Activated CD8-positive, alpha-beta T cell treated with anti-CD3 and anti-CD28 coated beads for 36 hours (primary cell): ENCODE data around the gene SYNJ2BP. TPM values are rescaled to one million over a fixed set of nuclear protein-coding genes. Genes with fewer than 3 reads are reported as not detected.

Source experiments
- ATAC-seq: fragments of 200-7000 bp; cut with Tn5 transposase; one replicate; pipeline ENCODE4 v1.10.0; 2021; ENCODE audit warnings: mild to moderate bottlenecking, moderate library complexity
- CTCF ChIA-PET: fragments of 350-600 bp; sonication (Branson Sonifier 250); formaldehyde crosslinking; loops from one replicate; lab custom pipeline; 2021; ENCODE audit warnings: antibody characterized with exemption; lab: Charles Lee
- POLR2A ChIA-PET: fragments of 350-600 bp; sonication (Branson Sonifier 250); formaldehyde crosslinking; loops from one replicate; lab custom pipeline; 2021; ENCODE audit warnings: antibody characterized with exemption; lab: Charles Lee
- DNase-seq: peaks from one replicate; pipeline ENCODE4 v3.0.0-alpha.2; 2020
- H3K27ac Mint-ChIP-seq: one replicate; pipeline ENCODE4 v1.8.0; 2021; ENCODE audit warnings: mild to moderate bottlenecking, mixed read lengths
- H3K27me3 Mint-ChIP-seq: one replicate; pipeline ENCODE4 v1.8.0; 2021; ENCODE audit warnings: mixed read lengths
- H3K36me3 Mint-ChIP-seq: one replicate; pipeline ENCODE4 v1.8.0; 2021; ENCODE audit warnings: low read depth, mixed read lengths
- H3K4me1 Mint-ChIP-seq: one replicate; pipeline ENCODE4 v1.8.0; 2021; ENCODE audit warnings: low read depth, mixed read lengths
- H3K4me3 Mint-ChIP-seq: one replicate; pipeline ENCODE4 v1.8.0; 2021; ENCODE audit warnings: mild to moderate bottlenecking, moderate library complexity, mixed read lengths
- H3K9me3 Mint-ChIP-seq: one replicate; pipeline ENCODE4 v1.8.0; 2021; ENCODE audit warnings: mixed read lengths
- intact Hi-C: fragments of 100-400 bp; cut with micrococcal nuclease; formaldehyde crosslinking; loops from one replicate; pipeline ENCODE4 v1.10.0; 2022
- total RNA-seq, 2 experiments: library from RNA; stranded (reverse); gene quantifications; one replicate each; pipeline ENCODE4 v1.2.3, GENCODE V29; 2021
- TF ChIP-seq, protein P1 (sequence below): fragments of 200-600 bp; IDR thresholded peaks from one replicate; pipeline ENCODE4 v1.8.0; 2022; ENCODE audit warnings: antibody characterized with exemption, mild to moderate bottlenecking

The SYNJ2BP gene
- total RNA-seq, 2 experiments from 2014 or later = 8.0 TPM

DNA sequence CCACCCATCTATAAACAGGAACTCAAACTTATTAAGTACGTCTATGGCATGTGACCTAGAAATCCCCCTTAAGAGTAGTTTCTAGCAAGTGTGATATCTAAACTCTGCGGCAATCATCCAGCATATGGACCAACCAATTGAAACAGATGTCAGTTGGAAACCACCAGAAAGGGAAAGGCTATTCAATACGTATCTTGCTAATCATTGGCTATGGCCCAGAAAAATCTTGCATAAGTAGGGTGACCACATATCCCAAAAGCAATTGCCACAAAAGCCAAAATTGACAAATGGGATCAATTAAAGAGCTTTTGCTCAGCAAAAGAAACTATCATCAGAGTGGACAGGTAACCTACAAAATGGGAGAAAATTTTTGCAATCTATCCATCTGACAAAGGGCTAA lies 24.2 kb downstream of the SYNJ2BP start:
- DNase-seq = no peak
- CTCF ChIA-PET = interaction anchor here (1.6 kb wide), 1 partner anchor 425 kb away, joined by 3 read pairs; no protein-coding TSS in a partner anchor
- POLR2A ChIA-PET = interaction anchor here (1.0 kb wide), 1 partner anchor 34 kb away, joined by 3 read pairs; the partner anchor contains the start of gene COX16
- no peaks in the 10 kb centered on the region for H3K27me3 Mint-ChIP-seq
- no peaks in the 10 kb centered on the region for H3K4me1 Mint-ChIP-seq
- H3K4me3 Mint-ChIP-seq = no peak overlapping the region
- H3K27ac Mint-ChIP-seq = no peak overlapping the region
- H3K9me3 Mint-ChIP-seq = peaks cover 3% of the 10 kb centered on the region
- intact Hi-C loops = no loop called here
- ATAC-seq = no peak
- TF ChIP-seq, protein P1, sequence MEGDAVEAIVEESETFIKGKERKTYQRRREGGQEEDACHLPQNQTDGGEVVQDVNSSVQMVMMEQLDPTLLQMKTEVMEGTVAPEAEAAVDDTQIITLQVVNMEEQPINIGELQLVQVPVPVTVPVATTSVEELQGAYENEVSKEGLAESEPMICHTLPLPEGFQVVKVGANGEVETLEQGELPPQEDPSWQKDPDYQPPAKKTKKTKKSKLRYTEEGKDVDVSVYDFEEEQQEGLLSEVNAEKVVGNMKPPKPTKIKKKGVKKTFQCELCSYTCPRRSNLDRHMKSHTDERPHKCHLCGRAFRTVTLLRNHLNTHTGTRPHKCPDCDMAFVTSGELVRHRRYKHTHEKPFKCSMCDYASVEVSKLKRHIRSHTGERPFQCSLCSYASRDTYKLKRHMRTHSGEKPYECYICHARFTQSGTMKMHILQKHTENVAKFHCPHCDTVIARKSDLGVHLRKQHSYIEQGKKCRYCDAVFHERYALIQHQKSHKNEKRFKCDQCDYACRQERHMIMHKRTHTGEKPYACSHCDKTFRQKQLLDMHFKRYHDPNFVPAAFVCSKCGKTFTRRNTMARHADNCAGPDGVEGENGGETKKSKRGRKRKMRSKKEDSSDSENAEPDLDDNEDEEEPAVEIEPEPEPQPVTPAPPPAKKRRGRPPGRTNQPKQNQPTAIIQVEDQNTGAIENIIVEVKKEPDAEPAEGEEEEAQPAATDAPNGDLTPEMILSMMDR = no peak
- peaks cover 18% of the 10 kb centered on the region for H3K36me3 Mint-ChIP-seq

DNA sequence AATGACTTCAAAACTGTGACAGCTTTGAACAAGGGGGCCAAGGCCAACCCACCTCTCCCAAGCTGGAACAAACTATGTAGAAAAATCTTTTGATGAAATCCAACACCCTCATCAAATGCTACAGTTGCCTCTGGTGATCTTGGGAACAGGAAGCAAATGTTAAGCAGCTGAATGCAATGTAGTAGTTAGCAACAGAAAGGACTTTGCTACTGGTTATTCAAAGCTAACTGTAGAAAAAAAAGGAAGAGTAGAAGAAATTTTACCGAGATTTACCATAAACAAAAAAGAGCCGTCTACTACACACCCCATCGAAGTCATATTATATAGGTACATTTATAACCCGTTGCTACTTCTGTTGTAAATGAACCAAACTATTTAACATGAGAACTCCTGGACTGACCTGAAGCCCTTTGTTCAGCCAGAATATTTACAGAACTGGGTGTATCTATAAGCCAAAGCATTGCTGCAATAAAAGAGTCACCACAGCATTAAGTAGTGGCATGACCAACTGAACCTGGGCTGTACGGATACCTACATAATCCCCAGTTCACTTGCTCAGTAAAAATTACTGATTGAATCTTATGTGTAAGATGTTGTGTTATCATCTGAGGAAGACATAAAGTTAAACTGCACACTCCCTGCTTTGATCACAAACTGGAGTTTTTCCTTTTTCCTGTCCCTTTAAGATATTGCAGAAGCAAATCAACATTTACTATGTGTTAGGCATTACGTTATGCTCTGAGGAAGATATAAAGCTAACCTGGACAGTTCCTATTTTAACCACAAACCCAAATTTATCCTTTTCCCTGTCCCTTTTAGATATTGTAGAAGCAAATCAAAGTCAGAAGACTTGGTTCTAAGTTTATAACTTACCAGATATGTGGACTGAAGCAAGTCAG lies 25.1 kb downstream of the SYNJ2BP start:
- DNase-seq (no peak), ATAC-seq (no peak)
- Mint-ChIP-seq H3K27me3 (no peaks in the 10 kb centered on the region), H3K36me3 (peaks cover 12% of the 10 kb centered on the region), H3K4me1 (no peaks in the 10 kb centered on the region), H3K9me3 (peaks cover 3% of the 10 kb centered on the region), H3K4me3 (no peak overlapping the region), H3K27ac (no peak overlapping the region)
- intact Hi-C loops = no loop called here
- TF ChIP-seq, protein P1 = no peak
- ChIA-PET POLR2A (no interaction called here), CTCF (interaction anchor here (1.0 to 1.6 kb wide), 2 partner anchors 10 to 426 kb away, joined by 3 read pairs; no protein-coding TSS in a partner anchor)

DNA sequence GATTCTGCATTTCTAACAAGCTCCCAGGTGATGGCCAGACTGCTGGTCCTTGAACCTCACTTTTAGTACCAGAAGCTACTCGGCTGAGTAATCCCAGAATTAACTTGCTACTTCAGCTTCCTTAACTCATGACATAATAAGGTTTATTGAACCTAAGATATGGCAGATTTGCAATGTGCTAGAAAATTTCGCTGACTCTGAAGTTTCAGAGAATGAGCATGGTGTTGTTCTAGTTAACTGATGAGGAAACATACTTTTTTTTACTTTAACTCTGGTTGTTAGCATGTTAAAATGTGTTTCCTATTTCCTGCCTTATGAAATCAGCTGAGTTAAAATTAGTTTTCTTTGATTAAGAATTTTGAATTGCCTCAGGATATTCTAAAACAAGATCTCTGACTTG lies 34.4 kb downstream of the SYNJ2BP start:
- intact Hi-C loops = no loop called here
- TF ChIP-seq, protein P1 = no peak
- DNase-seq = no peak
- no peaks in the 10 kb centered on the region for H3K27me3 Mint-ChIP-seq
- CTCF ChIA-PET = interaction anchor here (1.0 kb wide), 1 partner anchor 20 kb away, joined by 3 read pairs; no protein-coding TSS in a partner anchor
- no peak overlapping the region for H3K4me3 Mint-ChIP-seq
- no peaks in the 10 kb centered on the region for H3K9me3 Mint-ChIP-seq
- H3K4me1 Mint-ChIP-seq = no peaks in the 10 kb centered on the region
- POLR2A ChIA-PET = no interaction called here
- H3K27ac Mint-ChIP-seq = no peak overlapping the region
- peaks cover 2% of the 10 kb centered on the region for H3K36me3 Mint-ChIP-seq
- no peak for ATAC-seq

DNA sequence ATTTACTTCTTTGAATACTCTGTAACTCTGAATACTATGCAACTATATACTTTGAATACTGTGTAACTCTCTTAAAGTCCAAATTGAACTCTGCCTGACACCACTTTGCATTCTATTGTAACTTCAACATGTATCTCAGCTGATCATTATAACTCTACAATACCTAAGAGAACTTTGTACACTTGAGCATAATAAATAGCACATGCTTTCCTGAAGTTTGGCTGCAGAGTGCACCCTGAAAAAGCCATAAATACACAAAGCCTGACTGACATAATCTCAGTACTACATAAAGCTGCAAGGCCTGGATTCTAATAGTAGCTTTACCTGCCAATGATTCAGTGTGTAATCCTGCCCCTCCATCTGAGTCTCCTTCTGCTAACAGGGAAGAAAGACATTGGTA lies 36.1 kb downstream of the SYNJ2BP start:
- Mint-ChIP-seq H3K27ac (no peak overlapping the region), H3K36me3 (peaks cover 2% of the 10 kb centered on the region), H3K27me3 (no peaks in the 10 kb centered on the region), H3K4me3 (no peak overlapping the region), H3K4me1 (no peaks in the 10 kb centered on the region), H3K9me3 (no peaks in the 10 kb centered on the region)
- intact Hi-C loops = no loop called here
- ChIA-PET CTCF (no interaction called here), POLR2A (no interaction called here)
- TF ChIP-seq, protein P1 = no peak
- DNase-seq = no peak
- ATAC-seq = no peak

DNA sequence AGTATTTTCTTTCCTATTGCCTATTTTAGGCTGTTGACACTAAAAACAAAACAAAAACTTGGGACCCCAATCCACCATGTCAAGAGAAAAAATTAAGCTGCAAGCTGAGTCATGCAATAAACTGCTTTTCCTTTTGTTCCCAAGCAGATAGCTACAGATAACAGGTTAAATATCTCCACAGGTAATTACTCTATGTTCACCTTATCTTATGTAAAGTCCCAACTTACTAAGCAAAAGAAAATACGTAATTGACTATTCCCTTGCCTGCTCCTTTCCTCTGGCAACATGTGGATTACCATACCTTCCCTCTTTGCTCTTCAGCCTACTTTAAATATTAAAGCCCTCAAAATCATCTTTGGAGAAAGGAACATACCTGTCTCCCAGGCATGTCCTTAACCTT lies 38.2 kb downstream of the SYNJ2BP start:
- no peak overlapping the region for H3K4me3 Mint-ChIP-seq
- POLR2A ChIA-PET = no interaction called here
- no peaks in the 10 kb centered on the region for H3K9me3 Mint-ChIP-seq
- TF ChIP-seq, protein P1 = no peak
- no peaks in the 10 kb centered on the region for H3K27me3 Mint-ChIP-seq
- no peak for DNase-seq
- CTCF ChIA-PET = interaction anchor here (0.6 kb wide), 1 partner anchor 782 kb away, joined by 3 read pairs; no protein-coding TSS in a partner anchor
- no peak for ATAC-seq
- H3K4me1 Mint-ChIP-seq = no peaks in the 10 kb centered on the region
- intact Hi-C loops = no loop called here
- H3K27ac Mint-ChIP-seq = no peak overlapping the region
- peaks cover 2% of the 10 kb centered on the region for H3K36me3 Mint-ChIP-seq
